ENCODE results near the gene CIRBP. TPM values are rescaled to one million over a fixed set of nuclear protein-coding genes. Genes with fewer than 3 reads are reported as not detected.
A peak's percentile ranks its signal among the peaks of the same experiment; 100 is the strongest.

The CIRBP gene
- total RNA-seq, 1 donor from 2014 or later: 295 TPM

DNA sequence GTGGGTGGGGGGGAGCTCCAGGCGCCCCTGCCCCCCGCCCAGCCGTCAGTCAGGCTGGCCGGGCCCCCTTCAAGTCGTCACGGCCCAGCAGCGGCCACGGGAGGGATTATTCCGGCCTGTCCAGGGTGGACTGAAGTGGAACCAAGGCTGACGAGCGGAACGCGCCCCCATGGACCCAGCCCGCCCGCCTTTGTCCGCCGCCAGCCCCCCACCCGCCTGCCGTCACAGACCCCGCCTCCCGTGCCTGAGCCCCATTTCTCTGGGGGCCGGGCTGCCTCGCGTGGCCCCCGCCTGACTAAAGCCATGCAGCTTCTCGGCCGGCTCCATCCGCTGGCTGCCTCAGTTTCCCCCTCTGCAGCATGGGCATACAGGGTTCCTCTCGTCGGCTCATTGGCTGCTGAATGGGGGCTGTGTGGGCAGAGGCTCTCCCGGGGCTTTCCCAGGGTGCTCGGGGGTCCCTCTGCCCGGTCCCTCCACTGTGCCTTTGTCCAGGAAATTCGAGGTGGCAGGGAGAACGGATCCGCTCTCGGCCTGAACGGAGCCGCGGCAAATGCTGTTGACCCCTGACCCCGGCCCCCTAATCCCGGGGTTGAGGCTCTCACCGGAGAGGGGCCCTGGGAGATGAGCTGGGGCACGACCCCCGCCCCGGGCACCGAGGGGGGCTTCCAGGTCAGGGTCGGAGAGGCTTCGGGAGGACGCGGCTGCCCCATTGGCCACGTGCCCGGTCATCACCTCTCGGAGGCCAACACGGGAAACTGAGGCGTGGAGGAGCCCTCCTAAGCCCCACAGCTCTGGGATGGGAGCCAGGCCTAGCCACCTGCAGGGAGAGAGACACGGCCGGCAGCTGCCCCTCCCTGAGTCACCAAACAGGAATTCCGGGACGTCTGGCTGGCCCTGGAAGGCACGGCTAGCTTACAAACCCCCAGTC lies 43.9 kb downstream of the CIRBP start:
- DNase-seq (ENCODE audit: low spot score): no peak
- peaks cover 7% of the 10 kb centered on the region for H3K27me3 Mint-ChIP-seq (ENCODE audit: low read depth)
- no peaks in the 10 kb centered on the region for H3K9me3 Mint-ChIP-seq (ENCODE audit: low read depth)
- H3K36me3 Mint-ChIP-seq (ENCODE audit: low read depth): no peaks in the 10 kb centered on the region
- TF ChIP-seq, protein P1, sequence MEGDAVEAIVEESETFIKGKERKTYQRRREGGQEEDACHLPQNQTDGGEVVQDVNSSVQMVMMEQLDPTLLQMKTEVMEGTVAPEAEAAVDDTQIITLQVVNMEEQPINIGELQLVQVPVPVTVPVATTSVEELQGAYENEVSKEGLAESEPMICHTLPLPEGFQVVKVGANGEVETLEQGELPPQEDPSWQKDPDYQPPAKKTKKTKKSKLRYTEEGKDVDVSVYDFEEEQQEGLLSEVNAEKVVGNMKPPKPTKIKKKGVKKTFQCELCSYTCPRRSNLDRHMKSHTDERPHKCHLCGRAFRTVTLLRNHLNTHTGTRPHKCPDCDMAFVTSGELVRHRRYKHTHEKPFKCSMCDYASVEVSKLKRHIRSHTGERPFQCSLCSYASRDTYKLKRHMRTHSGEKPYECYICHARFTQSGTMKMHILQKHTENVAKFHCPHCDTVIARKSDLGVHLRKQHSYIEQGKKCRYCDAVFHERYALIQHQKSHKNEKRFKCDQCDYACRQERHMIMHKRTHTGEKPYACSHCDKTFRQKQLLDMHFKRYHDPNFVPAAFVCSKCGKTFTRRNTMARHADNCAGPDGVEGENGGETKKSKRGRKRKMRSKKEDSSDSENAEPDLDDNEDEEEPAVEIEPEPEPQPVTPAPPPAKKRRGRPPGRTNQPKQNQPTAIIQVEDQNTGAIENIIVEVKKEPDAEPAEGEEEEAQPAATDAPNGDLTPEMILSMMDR (IDR thresholded peaks at IDR 0.05): no peak
- no peak overlapping the region for H3K4me3 Mint-ChIP-seq (ENCODE audit: unreplicated experiment)
- peaks cover 16% of the 10 kb centered on the region for H3K4me1 Mint-ChIP-seq (ENCODE audit: low read depth)
- H3K27ac Mint-ChIP-seq (ENCODE audit: unreplicated experiment): no peak overlapping the region

DNA sequence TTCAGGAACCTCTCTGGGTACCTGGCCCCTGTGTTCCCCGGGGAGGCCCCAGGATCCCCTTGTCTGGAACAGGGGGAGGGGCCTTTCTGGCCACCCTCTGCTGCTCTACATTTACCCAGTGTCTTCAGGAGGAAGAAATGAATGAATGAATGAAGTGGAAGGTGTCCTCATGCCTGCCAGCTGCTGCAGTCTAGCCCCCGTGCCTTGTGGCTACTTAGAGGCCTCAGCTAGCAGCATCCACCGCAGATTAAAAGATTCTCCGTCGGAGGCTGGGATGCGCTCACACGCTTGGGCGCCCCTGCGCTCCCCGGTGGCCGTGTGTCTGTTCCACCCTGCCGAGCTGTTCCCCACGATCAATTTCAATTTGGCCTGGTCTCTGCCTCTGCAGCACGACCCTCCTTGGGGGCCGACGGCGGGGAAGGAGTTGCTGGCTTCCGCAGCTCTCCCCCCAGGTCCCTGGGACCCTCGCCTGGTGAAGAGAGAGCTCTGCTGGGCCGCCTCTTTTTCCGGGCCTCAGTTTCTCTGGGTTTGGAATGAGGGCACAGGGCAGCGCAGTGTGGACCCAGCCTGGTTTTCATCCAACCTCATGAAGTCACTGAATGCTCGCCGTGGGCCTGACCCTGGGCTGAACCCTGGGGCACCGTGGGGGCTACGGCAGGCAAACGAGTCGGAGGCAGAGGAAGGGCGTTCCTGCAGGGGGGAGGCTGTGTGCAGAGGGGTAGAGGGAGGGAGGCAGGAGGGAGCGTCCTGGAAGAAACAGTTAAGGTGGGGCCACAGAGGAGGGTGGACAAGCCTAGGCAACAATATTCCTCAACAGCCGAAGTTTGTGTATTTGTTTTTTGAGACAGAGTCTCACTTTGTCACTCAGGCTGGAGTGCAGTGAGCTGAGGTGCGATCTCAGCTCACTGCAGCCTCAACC lies 44.8 kb downstream of the CIRBP start:
- DNase-seq (ENCODE audit: low spot score): no peak
- no peak overlapping the region for H3K27ac Mint-ChIP-seq (ENCODE audit: unreplicated experiment)
- peaks cover 7% of the 10 kb centered on the region for H3K27me3 Mint-ChIP-seq (ENCODE audit: low read depth)
- no peaks in the 10 kb centered on the region for H3K9me3 Mint-ChIP-seq (ENCODE audit: low read depth)
- TF ChIP-seq, protein P1 (IDR thresholded peaks at IDR 0.05): no peak
- no peaks in the 10 kb centered on the region for H3K36me3 Mint-ChIP-seq (ENCODE audit: low read depth)
- H3K4me1 Mint-ChIP-seq (ENCODE audit: low read depth): peaks cover 16% of the 10 kb centered on the region
- no peak overlapping the region for H3K4me3 Mint-ChIP-seq (ENCODE audit: unreplicated experiment)

DNA sequence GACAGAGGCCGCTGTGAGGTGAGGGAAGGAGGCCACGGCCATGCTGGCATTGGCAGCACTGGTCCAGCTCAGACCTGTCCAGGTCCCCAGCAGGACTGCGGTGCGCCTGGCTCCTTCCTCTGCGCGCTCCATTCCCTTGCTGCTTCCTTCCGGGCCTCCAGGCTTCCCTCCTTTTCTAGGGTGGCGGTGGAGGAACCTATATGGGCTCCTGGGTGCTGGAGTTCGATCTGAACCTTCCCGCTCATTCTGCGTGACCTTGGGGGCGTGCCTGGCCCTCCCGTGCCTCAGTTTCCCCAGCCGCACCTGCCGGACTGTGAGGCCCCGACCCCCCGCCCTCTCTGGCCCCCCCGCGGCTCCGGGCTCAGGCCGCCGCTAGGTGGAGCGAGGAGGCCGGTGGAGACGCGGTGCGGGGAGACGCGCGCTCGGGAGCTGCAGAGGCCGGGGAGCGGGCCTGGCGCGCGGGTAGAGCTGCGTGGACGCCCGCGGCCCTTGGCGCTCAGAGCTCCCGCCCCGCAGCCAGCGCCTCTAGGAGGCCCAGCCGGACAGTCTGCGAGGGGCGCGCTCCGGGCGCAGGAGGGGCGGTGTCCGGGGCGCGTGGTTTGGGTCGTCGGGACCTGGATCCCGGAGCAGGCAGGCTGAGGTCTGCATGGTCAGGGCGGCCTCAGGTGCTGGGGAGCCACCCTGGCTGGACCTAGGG lies 46.5 kb downstream of the CIRBP start:
- Mint-ChIP-seq H3K27me3 (ENCODE audit: low read depth) (peaks cover 7% of the 10 kb centered on the region), H3K27ac (ENCODE audit: unreplicated experiment) (no peak overlapping the region), H3K4me1 (ENCODE audit: low read depth) (peaks cover 16% of the 10 kb centered on the region), H3K4me3 (ENCODE audit: unreplicated experiment) (no peak overlapping the region), H3K9me3 (ENCODE audit: low read depth) (no peaks in the 10 kb centered on the region), H3K36me3 (ENCODE audit: low read depth) (no peaks in the 10 kb centered on the region)
- DNase-seq (ENCODE audit: low spot score): no peak
- TF ChIP-seq, protein P1 (IDR thresholded peaks at IDR 0.05): peak; percentile 84

DNA sequence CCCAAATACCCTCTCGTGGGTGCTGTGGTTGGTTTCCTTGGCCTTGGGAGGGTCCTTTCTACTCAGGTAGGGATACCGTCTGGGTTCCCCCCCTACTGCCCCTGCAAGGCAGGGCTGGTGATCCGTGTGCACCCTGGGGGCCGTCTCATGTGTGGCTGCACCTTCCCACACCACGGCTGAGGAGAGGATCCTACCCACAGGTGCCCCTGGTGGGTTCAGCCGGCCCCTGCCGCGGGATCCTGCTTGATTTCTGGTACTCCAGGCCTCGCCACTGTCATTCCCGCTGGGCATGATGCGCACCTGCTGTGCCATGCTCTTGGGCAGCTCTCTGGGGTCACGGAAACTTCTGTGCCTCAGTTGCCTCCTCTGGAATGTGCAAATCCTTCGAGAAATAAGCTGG lies 47.3 kb downstream of the CIRBP start:
- DNase-seq (ENCODE audit: low spot score): no peak
- TF ChIP-seq, protein P1 (IDR thresholded peaks at IDR 0.05): no peak
- Mint-ChIP-seq H3K27me3 (ENCODE audit: low read depth) (peaks cover 7% of the 10 kb centered on the region), H3K4me3 (ENCODE audit: unreplicated experiment) (no peak overlapping the region), H3K27ac (ENCODE audit: unreplicated experiment) (no peak overlapping the region), H3K4me1 (ENCODE audit: low read depth) (peaks cover 16% of the 10 kb centered on the region), H3K9me3 (ENCODE audit: low read depth) (no peaks in the 10 kb centered on the region), H3K36me3 (ENCODE audit: low read depth) (no peaks in the 10 kb centered on the region)
